ENCODE data around the gene SLIT3.

DNA sequence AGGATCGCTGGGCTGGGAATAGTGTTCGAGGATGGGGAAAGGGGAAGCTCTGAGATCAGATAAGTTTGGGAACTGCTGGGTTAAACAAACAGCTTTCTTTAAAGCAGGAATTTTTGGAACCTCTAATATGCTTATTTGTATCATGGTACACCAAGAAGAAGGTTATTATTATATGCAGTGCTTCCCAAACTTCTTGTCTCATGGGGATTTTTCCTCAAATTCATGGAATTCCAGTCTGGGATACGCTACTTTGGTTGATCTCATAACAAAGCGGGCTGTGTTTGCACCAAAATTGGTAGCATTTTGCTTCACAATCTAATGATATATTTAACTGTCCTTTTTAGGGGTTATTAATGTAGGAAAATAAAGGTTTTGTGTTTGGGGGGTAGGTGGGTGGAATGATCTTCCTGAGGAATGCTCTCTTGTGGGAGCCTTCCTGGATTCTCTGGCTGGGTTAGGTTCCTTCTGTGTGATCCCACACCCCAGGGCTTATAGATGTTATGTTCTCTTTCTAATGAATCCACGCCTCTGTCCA, 605.6 kb downstream of the SLIT3 start:
- TF ChIP-seq EZH2 (IDR thresholded peaks at IDR 0.05; ENCODE audit: borderline replicate concordance, low read depth, low read length, severe bottlenecking) = no peak
- TF ChIP-seq, protein P1, sequence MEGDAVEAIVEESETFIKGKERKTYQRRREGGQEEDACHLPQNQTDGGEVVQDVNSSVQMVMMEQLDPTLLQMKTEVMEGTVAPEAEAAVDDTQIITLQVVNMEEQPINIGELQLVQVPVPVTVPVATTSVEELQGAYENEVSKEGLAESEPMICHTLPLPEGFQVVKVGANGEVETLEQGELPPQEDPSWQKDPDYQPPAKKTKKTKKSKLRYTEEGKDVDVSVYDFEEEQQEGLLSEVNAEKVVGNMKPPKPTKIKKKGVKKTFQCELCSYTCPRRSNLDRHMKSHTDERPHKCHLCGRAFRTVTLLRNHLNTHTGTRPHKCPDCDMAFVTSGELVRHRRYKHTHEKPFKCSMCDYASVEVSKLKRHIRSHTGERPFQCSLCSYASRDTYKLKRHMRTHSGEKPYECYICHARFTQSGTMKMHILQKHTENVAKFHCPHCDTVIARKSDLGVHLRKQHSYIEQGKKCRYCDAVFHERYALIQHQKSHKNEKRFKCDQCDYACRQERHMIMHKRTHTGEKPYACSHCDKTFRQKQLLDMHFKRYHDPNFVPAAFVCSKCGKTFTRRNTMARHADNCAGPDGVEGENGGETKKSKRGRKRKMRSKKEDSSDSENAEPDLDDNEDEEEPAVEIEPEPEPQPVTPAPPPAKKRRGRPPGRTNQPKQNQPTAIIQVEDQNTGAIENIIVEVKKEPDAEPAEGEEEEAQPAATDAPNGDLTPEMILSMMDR (IDR thresholded peaks at IDR 0.05; ENCODE audit: borderline replicate concordance, extremely low read depth, low read length, poor library complexity, severe bottlenecking) = no peak

Data from DND-41 (cell line).